GM19099 (cell line): Measurements from ENCODE around the gene ETV6.

Experiments
- POLR2A ChIP-seq: IDR thresholded peaks from 3 replicates; pipeline ENCODE4 v1.6.1; 2011; ENCODE audit warnings: low read depth; ENCODE audit not compliant: insufficient read length; ENCODE audit errors: extremely low read depth

The ETV6 gene

GRCh38 chr12:11787437-11787836 lies 138.0 kb downstream of the ETV6 start:
- TF ChIP-seq POLR2A = no peak

- TF ChIP-seq POLR2A = no peak
Observed at GRCh38 chr12:11787933-11788849, 138.7 kb downstream of the ETV6 start.

- no peak for TF ChIP-seq POLR2A
Observed at GRCh38 chr12:11793921-11794710, 144.6 kb downstream of the ETV6 start.

DNA sequence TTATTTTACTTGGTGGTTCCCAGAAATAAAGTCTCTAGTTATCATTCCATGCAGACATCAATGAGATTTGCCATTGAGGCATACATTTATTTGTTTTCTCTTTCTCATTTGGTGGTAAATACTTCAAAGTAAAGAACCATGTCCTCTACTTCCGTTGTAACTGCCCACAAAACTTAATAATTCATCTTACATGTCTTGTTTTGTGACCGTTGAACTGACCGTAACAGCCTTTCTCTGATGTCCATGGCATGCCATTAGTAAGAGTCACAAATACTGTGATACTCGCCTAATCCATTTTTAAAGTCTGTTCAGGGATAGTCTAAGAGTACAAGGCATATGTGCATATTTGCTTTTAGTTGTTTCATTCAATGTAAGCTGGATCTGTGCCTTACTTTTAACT lies 145.3 kb downstream of the ETV6 start:
- no peak for TF ChIP-seq POLR2A

- TF ChIP-seq POLR2A = no peak
Observed at GRCh38 chr12:11795192-11795912, 145.9 kb downstream of the ETV6 start.

- no peak for TF ChIP-seq POLR2A
Observed at GRCh38 chr12:11795913-11796459, 146.5 kb downstream of the ETV6 start.

- TF ChIP-seq POLR2A = no peak
Observed at GRCh38 chr12:11797317-11797913, 147.9 kb downstream of the ETV6 start.

- no peak for TF ChIP-seq POLR2A
Observed at GRCh38 chr12:11798006-11798708, 148.7 kb downstream of the ETV6 start.

- no peak for TF ChIP-seq POLR2A
Observed at GRCh38 chr12:11798856-11799501, 149.5 kb downstream of the ETV6 start.

- TF ChIP-seq POLR2A = no peak
Observed at GRCh38 chr12:11799502-11799873, 150.0 kb downstream of the ETV6 start.

DNA sequence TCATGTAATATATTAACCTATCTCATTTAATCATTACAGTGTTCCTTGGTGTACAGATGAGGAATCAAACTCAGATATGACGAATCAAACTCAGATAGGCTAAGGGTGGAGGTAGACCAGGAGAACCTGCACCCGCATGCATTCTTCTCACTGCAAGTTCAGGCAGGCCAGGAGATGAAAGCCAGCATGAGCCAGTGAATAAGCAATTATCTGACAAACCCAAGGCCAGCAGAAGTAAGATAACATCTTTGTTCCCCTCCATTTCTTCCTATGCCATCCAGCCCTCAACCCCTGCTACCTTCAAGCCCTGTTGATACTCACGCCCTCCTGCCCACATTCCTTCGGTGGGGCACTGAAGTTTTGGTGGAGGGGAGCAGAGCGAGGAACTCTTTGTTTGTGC lies 152.2 kb downstream of the ETV6 start:
- TF ChIP-seq POLR2A = no peak

GRCh38 chr12:11804130-11804529 lies 154.7 kb downstream of the ETV6 start:
- no peak for TF ChIP-seq POLR2A

DNA sequence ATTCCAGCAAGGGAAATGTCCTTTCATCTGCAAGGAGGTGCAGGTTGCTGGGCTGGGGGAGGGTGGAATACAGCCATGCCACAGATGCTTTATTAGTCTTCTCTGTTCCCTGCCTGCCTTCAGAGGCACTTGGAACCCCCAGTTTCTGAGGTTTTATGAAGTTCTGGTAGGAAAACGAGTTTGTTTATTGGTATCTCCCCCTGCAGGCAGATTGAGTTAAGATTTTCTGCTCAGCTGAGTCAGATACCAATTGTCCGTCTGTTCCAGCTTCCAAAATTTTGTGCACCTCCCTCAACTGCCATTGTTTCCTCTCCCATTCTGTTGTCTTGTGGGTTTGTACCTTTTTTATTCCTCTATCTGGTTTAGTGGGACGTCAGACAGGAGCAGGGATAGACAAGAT lies 155.6 kb downstream of the ETV6 start:
- no peak for TF ChIP-seq POLR2A
